ENCODE measurements around the gene SH3RF3. TPM values are rescaled to one million over a fixed set of nuclear protein-coding genes. Genes with fewer than 3 reads are reported as not detected.

SH3RF3 gene
- total and polyA plus RNA-seq, 2 donors (not counting 1 experiment from before 2014, with no cell fraction given), result 8.3 to 10.1 TPM

DNA sequence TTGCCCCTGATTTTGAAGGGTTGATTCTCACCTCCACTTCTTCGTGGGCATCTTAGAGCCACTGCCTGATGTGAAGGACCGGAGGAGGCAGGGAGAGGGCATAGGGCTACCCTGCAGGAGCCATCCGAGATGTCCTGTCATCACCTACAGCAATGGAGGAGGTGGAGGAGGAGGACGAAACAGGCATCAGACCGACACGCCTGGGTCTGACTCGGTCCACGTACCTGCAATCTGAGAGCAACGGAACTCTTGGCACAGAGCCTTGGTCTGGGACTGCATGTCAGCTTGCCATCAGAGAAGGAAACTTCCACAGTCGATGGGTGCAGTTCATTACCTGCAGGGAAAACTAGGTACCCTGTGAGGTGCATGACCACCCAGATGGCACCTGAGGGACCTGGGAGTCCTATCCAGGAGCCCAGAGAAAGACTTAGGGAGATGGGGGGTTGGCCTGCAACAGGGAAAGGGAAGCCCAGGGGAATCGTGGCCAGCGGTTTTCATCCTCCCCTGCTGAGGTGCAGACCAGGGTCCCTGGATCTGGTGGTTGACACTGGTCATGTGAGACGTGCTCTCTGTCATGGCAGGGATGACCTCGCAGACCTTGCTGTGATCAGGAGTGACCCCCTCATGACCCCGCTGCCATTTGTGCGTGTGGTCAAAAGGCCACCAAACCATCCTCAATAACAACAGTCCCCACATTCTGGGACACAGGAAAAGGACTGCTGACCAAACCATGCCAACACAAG lies 293.9 kb downstream of the SH3RF3 start:
- H3K4me2 ChIP-seq (ENCODE audit: extremely low read depth, insufficient read depth, low read length), result no peak overlapping the region
- TF ChIP-seq EZH2 (IDR thresholded peaks at IDR 0.05; ENCODE audit: low read length, missing control alignments), result no peak
- TF ChIP-seq, protein P1, sequence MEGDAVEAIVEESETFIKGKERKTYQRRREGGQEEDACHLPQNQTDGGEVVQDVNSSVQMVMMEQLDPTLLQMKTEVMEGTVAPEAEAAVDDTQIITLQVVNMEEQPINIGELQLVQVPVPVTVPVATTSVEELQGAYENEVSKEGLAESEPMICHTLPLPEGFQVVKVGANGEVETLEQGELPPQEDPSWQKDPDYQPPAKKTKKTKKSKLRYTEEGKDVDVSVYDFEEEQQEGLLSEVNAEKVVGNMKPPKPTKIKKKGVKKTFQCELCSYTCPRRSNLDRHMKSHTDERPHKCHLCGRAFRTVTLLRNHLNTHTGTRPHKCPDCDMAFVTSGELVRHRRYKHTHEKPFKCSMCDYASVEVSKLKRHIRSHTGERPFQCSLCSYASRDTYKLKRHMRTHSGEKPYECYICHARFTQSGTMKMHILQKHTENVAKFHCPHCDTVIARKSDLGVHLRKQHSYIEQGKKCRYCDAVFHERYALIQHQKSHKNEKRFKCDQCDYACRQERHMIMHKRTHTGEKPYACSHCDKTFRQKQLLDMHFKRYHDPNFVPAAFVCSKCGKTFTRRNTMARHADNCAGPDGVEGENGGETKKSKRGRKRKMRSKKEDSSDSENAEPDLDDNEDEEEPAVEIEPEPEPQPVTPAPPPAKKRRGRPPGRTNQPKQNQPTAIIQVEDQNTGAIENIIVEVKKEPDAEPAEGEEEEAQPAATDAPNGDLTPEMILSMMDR (conservative IDR thresholded peaks at IDR 0.05 in 1 of 2, IDR thresholded peaks at IDR 0.05 in 1 of 2; ENCODE audit: low read depth in 1 of 2, low read length in 2 of 2), result no peak
- H3K9ac ChIP-seq (ENCODE audit: insufficient read depth, low read length), result no peak overlapping the region
- DNase-seq (ENCODE audit: low read depth in 2 of 2), result no peak
- peaks cover 11% of the 10 kb centered on the region for H3K4me1 ChIP-seq (ENCODE audit: control insufficient read depth, extremely low read depth, insufficient read depth, low read length)
- no peaks in the 10 kb centered on the region for H3K79me2 ChIP-seq (ENCODE audit: control insufficient read depth, insufficient read depth, low read length)
- no peak overlapping the region for H3K4me3 ChIP-seq (replicated peaks in 1 of 4; ENCODE audit: control extremely low read depth in 1 of 4, insufficient read depth in 1 of 4, low read depth in 3 of 4, low read length in 4 of 4)
- H3K27me3 ChIP-seq (ENCODE audit: control insufficient read depth, insufficient read depth, low read length), result no peaks in the 10 kb centered on the region
- H3K9me3 ChIP-seq (ENCODE audit: control insufficient read depth, insufficient read depth, low read depth, low read length), result no peaks in the 10 kb centered on the region
- no peak overlapping the region for H3K27ac ChIP-seq (ENCODE audit: insufficient read depth, low read length)
- H3K36me3 ChIP-seq (ENCODE audit: control insufficient read depth, insufficient read depth, low read length), result peaks cover 5% of the 10 kb centered on the region
- no peaks in the 10 kb centered on the region for H4K20me1 ChIP-seq (ENCODE audit: control insufficient read depth, extremely low read depth, insufficient read depth, low read length)
- no peak overlapping the region for H2AFZ ChIP-seq (ENCODE audit: low read length)

DNA sequence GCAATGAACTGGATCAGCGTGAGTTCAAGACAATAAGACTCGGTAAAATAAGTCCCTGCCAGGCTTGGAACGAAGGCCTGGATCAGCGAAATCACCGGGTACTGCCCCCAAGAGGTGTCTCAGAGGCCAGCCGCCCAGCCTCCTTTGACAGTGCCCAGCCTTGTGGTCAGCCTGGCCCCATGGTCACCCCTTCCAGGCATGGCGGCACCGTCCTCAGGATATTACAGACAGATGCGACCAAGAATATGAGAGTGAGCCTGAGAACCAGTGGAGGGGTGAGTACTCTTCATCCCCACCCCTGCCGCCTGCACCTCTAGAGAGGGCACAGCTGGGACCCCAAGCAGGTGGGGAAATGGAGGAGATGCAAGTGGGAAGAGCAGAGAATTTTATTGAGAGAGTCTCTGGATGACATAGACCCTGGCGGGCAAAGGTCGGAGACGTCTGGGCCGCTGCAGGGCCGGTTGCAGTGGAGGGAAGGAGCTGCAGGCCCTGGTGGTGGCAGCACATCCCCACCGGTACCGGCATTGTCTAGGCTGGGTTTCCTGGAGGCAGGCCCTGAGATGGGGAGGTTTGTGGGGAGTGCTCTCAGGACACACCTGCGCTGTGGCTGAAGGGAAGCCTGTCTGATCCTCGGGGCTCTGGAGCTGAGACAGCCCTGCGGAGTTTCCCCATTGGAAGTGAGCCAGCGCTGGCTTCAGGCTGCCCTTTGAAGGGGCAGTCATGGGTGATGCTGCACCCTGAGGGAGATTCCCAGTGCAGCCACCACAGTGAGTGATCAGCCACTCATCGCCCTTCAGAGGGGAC lies 294.8 kb downstream of the SH3RF3 start:
- Histone ChIP-seq H3K27me3 (ENCODE audit: control insufficient read depth, insufficient read depth, low read length) (no peaks in the 10 kb centered on the region), H3K4me1 (ENCODE audit: control insufficient read depth, extremely low read depth, insufficient read depth, low read length) (peaks cover 11% of the 10 kb centered on the region), H4K20me1 (ENCODE audit: control insufficient read depth, extremely low read depth, insufficient read depth, low read length) (no peaks in the 10 kb centered on the region), H3K4me2 (ENCODE audit: extremely low read depth, insufficient read depth, low read length) (no peak overlapping the region), H2AFZ (ENCODE audit: low read length) (no peak overlapping the region), H3K9me3 (ENCODE audit: control insufficient read depth, insufficient read depth, low read depth, low read length) (no peaks in the 10 kb centered on the region), H3K36me3 (ENCODE audit: control insufficient read depth, insufficient read depth, low read length) (peaks cover 5% of the 10 kb centered on the region), H3K27ac (ENCODE audit: insufficient read depth, low read length) (no peak overlapping the region), H3K79me2 (ENCODE audit: control insufficient read depth, insufficient read depth, low read length) (no peaks in the 10 kb centered on the region), H3K9ac (ENCODE audit: insufficient read depth, low read length) (no peak overlapping the region), H3K4me3 (replicated peaks in 1 of 4; ENCODE audit: control extremely low read depth in 1 of 4, insufficient read depth in 1 of 4, low read depth in 3 of 4, low read length in 4 of 4) (no peak overlapping the region)
- DNase-seq (ENCODE audit: low read depth in 2 of 2), result no peak
- TF ChIP-seq, protein P1 (conservative IDR thresholded peaks at IDR 0.05 in 1 of 2, IDR thresholded peaks at IDR 0.05 in 1 of 2; ENCODE audit: low read depth in 1 of 2, low read length in 2 of 2), result no peak
- no peak for TF ChIP-seq EZH2 (IDR thresholded peaks at IDR 0.05; ENCODE audit: low read length, missing control alignments)

DNA sequence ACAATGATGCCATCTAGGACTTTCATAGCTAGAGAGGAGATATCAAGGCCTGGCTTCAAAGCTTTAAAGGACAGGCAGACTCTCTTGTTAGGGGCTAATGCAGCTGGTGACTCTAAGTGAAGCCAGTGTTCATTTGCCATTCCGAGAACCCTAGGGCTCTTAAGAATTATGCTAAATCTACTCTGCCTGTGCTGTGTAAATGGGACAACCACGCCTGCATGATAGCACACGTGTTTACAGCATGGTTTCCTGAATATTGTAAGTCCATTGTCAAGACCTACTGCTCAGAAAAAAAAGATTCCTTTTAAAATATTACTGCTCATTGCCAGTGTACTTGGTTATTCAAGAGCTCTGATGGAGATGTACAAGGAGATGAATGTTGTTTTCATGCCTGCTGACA lies 296.4 kb downstream of the SH3RF3 start:
- H3K79me2 ChIP-seq (ENCODE audit: control insufficient read depth, insufficient read depth, low read length), result no peaks in the 10 kb centered on the region
- H4K20me1 ChIP-seq (ENCODE audit: control insufficient read depth, extremely low read depth, insufficient read depth, low read length), result no peaks in the 10 kb centered on the region
- TF ChIP-seq, protein P1 (conservative IDR thresholded peaks at IDR 0.05 in 1 of 2, IDR thresholded peaks at IDR 0.05 in 1 of 2; ENCODE audit: low read depth in 1 of 2, low read length in 2 of 2), result no peak
- no peak for TF ChIP-seq EZH2 (IDR thresholded peaks at IDR 0.05; ENCODE audit: low read length, missing control alignments)
- no peak overlapping the region for H2AFZ ChIP-seq (ENCODE audit: low read length)
- H3K27me3 ChIP-seq (ENCODE audit: control insufficient read depth, insufficient read depth, low read length), result no peaks in the 10 kb centered on the region
- DNase-seq (ENCODE audit: low read depth in 2 of 2), result no peak
- no peak overlapping the region for H3K4me2 ChIP-seq (ENCODE audit: extremely low read depth, insufficient read depth, low read length)
- H3K4me3 ChIP-seq (replicated peaks in 1 of 4; ENCODE audit: control extremely low read depth in 1 of 4, insufficient read depth in 1 of 4, low read depth in 3 of 4, low read length in 4 of 4), result no peak overlapping the region
- peaks cover 5% of the 10 kb centered on the region for H3K36me3 ChIP-seq (ENCODE audit: control insufficient read depth, insufficient read depth, low read length)
- H3K4me1 ChIP-seq (ENCODE audit: control insufficient read depth, extremely low read depth, insufficient read depth, low read length), result peaks cover 2% of the 10 kb centered on the region
- H3K9ac ChIP-seq (ENCODE audit: insufficient read depth, low read length), result no peak overlapping the region
- no peak overlapping the region for H3K27ac ChIP-seq (ENCODE audit: insufficient read depth, low read length)
- no peaks in the 10 kb centered on the region for H3K9me3 ChIP-seq (ENCODE audit: control insufficient read depth, insufficient read depth, low read depth, low read length)

All from fibroblast of lung (primary cell).